HT1080 (cell line): ENCODE measurements around the gene TRIL. TPM values are rescaled to one million over a fixed set of nuclear protein-coding genes. Genes with fewer than 3 reads are reported as not detected.
A peak's percentile ranks its signal among the peaks of the same experiment; 100 is the strongest.

Source experiments
- DNase-seq: peaks from one replicate; pipeline ENCODE4 v3.0.0-alpha.2; 2015; ENCODE audit warnings: low read depth
- total RNA-seq: library from RNA; depleted of rRNA; stranded (reverse); fragments of >200 nt; shearing (Covaris generic); gene quantifications from 2 replicates; pipeline ENCODE4 v1.2.3, GENCODE V29; 2014

Gene TRIL
- total RNA-seq, 1 experiment from 2014 or later: not detected

GRCh38 chr7:28983396-28984190, 25.5 kb upstream of the TRIL start:
- no peak for DNase-seq

- no peak for DNase-seq
These were observed 23.0 kb upstream of the TRIL start for GRCh38 chr7:28981161-28981465.

- DNase-seq: peak; percentile 26
These were observed 22.5 kb upstream of the TRIL start for GRCh38 chr7:28980451-28981160.

- DNase-seq: no peak
These were observed 21.6 kb upstream of the TRIL start for GRCh38 chr7:28979776-28980175.

- DNase-seq: no peak
These were observed 19.8 kb upstream of the TRIL start for GRCh38 chr7:28977881-28978280.

GRCh38 chr7:28976022-28976421, 17.9 kb upstream of the TRIL start:
- DNase-seq: no peak

GRCh38 chr7:28973591-28973990, 15.5 kb upstream of the TRIL start:
- no peak for DNase-seq

- DNase-seq: no peak
These were observed 5.9 kb upstream of the TRIL start for GRCh38 chr7:28964056-28964455.

- DNase-seq: no peak
These were observed 3.8 kb upstream of the TRIL start for GRCh38 chr7:28961972-28962371.

- no peak for DNase-seq
These were observed 2.1 kb upstream of the TRIL start for GRCh38 chr7:28960071-28960840.

GRCh38 chr7:28958980-28959347, 834 bp upstream of the TRIL start:
- DNase-seq: no peak

- no peak for DNase-seq
These were observed 337 bp downstream of the TRIL start for GRCh38 chr7:28957751-28958234.

GRCh38 chr7:28957064-28957750, 923 bp downstream of the TRIL start:
- no peak for DNase-seq

GRCh38 chr7:28956608-28957063, 1.5 kb downstream of the TRIL start:
- DNase-seq: no peak

- no peak for DNase-seq
These were observed 2.2 kb downstream of the TRIL start for GRCh38 chr7:28955718-28956607.

GRCh38 chr7:28955356-28955717, 2.8 kb downstream of the TRIL start:
- DNase-seq: no peak

GRCh38 chr7:28954946-28955345, 3.2 kb downstream of the TRIL start:
- DNase-seq: no peak

- DNase-seq: no peak
These were observed 3.7 kb downstream of the TRIL start for GRCh38 chr7:28954471-28954870.

GRCh38 chr7:28953633-28954032, 4.5 kb downstream of the TRIL start:
- peak; percentile 6 for DNase-seq

- DNase-seq: no peak
These were observed 16.0 kb downstream of the TRIL start for GRCh38 chr7:28942168-28942567.

GRCh38 chr7:28941633-28942032, 16.5 kb downstream of the TRIL start:
- no peak for DNase-seq
